Fibroblast of peridontal ligament (primary cell): ENCODE data around the gene HLA-DMB.

Source experiments
- DNase-seq: peaks from one replicate; pipeline ENCODE4 v3.0.0-alpha.2; 2010; ENCODE audit errors: extremely low read depth

Gene HLA-DMB

DNA sequence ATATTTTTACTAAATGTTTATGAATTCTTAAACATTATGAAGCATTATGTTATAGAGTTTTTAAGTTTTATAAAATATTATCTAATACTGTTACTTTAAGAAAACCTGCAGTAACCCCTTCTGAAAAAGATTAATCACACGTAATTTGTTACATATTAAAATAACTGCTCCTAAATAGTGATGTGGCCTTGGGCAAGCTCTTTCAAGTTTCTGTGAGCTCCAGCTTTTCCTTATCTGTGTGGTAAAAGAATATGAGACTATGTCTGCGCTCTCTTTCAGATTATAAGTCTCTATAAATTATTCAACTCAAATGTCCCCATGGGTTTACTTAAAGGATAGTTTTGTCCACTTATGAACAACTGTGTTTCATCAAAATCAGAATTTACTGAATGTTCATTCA is 31.9 kb downstream of the HLA-DMB start:
- no peak for DNase-seq

DNA sequence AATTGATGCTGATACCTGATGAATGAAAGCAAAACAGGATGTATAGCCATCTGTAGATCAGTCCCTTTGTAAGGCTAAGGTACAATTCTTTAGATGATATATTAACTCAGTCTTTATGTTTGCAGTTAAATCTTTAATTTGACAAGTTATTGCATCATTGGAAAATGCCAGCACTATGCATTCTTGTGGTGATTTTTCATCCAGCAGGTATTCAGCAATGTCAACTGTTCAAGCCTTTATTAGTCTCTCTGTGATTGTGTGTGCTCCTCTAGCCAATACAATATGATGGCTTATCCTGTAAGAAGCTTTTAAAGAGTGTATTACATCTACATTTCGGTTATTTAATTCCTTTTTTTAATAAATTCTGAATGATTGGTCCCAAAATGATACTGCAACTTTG is 34.3 kb downstream of the HLA-DMB start:
- DNase-seq: peak; percentile 67

DNA sequence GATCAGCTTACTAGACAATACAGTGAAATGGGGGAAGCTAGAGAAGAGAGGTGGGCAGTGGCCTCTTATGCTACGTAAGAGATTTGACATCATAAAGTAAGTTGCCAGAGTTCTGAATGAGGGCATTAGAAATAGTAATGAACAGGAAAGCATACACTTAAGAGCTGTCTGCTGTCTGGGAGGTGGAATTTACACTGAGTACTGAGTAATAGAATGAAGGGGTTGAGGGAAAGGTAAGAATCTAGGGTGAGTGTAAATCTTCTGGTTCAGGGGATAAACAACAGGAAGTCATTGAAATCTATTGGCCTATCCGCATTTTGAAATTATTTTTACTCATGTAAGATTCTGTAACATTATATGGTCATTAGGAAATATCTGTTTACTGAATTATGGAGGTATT is 35.8 kb downstream of the HLA-DMB start:
- DNase-seq: no peak

DNA sequence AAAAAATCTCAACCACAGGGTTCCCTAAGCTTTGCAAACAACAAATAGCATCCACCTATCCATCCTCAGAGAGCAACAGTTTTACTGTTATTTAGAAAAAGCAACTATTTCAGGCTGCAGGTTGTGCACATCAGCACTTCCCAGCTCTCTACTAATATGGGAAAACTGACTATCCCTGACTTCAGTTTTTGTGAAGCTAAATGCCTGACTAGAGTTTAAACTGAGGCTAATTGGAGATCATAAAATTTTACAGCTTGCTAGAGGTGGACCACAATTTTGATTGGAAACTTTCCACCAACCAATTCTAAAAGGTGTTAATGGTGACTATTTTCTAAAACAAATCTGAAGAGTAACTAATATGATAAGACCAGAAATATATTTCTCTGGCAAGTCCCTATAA is 36.9 kb downstream of the HLA-DMB start:
- DNase-seq: no peak

DNA sequence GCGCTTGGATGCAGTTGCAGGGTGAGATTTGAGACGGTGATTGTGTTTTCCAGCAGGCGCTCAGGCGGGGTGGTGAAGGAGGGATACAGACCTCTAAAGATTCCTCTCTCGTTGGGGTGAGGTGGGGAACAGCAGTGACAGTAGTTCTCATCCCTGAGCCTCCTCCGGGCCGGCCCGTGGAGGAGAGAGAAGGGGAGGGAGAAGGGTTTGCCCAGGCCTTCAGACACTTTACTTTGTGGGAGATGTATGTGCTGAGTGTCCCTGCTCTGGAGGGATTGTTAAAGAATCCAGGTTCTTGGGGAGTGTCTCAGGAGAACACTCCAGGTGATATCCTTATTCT is 45.9 kb downstream of the HLA-DMB start:
- DNase-seq: no peak

DNA sequence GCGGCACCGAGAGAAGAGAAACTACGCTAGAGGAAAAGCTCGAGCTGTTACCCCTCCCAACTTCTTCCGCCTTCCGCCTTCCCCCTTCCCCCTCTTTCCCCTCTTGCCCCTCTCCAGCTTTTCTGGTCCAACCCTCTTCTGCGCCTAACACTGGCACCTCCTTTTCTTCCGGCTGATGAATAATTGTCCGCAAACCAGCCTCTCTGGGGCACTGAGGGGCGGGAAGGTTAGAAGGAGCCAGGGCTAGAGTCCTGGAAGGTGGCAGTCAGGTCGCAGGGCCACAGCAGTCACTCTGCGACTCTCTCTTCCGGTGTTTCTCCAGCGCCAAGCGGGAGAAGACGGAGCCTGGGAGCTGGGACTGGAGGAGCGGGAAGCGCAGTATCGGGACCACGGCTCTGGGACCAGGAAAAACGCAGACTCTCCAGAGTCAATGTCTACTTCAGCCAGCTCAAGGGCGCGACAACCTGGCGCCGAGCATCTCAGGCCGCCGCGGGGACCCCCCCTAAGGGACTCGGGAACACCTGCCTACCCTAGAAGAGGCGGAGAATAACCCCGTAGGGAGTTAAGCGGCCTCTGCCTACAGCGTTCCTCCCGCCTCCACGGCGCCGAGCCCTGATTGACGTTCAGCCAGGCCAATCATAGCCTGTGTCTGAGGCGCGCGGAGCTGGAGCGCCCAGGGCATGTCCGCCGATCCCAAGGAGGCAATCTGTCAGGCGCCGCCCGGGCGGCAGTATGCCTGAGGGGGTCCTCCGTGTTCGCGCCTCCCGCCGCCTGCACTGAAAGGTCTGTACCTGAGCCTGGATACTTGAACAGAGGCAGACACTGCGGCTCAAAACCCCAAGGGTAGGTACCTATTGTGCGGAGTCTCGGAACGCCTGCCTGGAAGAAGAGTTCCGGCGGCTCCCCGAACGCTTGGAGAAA is 46.5 kb downstream of the HLA-DMB start:
- DNase-seq: peak; percentile 90

DNA sequence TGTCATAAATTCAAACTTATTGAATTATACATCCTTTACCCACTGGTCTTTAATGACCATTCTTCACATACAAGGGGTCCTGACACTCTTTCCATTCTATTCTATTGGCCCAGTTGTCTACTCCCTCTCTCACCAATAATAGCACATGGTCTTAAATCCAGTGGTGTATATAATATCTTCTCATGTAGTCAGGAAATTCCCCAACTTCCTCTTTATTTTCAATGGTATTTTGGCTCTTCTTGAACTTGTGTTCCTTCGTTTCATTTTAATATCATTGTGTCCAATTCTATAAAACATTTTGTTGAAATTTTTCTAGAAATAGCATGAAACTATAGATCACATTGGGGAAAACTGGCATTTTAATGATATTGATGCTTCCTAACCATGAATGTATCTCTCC is 50.0 kb downstream of the HLA-DMB start:
- DNase-seq: no peak

DNA sequence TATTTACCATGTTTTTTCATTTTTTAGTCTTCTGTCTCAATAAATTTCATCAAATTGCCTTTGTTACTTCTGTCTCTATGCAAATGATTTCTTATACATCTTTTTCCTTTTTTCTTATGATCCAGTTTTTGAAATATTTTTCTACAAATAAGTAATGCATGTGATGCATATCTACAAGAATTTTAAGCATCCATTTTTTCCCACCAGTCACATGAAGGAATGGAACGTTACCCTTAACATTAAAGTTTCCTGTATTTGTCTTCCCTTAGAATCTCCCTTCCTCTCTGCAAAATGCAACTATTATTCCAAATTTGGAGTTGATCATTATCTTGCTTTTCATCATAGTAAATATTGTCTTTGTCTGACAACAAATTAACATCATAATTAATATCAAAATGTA is 51.3 kb downstream of the HLA-DMB start:
- DNase-seq: no peak

DNA sequence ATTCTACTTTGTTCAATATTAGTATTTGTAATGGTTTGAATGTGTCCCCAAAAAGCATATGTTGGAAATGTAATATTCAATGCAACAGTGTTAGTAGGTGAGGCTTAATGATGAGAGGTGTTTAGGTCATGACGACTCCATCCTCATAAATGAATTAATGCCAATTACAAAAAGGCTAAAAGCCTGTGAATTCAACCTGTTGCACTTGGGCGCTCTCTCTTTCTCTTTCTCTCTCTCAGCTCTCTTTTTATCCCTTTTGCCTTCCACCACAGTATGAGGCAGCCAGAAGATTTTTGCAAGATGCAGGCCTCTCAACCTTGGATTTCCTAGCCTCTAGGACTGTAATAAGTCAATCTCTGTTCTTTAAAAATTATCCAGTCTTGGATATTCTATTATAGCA is 52.3 kb downstream of the HLA-DMB start:
- no peak for DNase-seq

DNA sequence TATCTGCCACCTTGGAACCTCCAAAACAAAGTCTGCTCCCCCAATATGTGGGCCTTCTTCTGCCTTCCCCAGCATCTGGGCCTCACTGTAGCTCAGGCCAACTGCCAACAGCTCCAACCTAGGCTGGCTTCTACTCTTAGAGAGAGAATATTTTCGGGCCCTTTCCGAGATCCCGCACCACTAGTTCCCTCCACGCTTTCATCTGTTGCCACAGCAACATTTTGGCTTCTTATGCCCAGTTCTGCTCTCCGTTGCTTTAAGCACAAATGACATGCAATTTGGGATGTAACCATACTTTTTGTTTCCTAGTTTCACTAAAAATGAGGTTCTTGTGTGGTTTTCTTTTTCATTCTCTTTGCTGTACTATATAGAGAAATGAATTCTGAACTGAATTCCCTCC is 53.2 kb downstream of the HLA-DMB start:
- DNase-seq: no peak

DNA sequence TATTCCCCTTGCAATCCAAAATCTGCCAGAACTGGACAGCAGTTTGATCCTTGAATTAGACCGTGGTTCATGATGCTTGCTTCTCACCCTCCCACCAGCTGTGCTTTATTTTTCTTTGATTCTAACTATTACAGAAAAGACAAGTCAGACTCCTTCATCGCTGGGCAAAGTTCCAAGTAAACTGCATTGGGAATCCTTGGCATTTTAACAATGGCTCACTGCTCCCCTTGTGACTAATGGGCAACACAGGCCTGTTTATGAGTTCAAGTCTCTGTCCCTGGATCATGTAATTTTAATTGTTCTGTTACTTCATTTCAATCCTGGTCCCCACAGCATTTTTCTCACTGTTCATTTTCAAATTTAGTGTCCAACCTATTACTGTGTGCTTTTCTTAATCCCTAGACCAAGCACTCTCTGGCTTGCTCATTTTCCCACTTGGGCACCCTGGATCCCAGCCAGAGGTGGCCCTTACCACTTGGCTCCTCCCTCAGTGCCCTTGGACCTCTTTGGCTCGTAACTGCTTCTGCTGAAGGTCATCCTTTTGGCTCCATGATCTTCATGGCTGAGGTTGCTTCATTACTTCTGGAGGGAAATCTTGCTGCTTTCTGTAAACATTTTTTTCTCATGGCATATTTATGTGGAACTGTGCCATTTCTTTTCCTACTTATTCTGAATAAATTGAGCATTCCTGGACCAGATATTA is 54.0 kb downstream of the HLA-DMB start:
- peak; percentile 87 for DNase-seq

DNA sequence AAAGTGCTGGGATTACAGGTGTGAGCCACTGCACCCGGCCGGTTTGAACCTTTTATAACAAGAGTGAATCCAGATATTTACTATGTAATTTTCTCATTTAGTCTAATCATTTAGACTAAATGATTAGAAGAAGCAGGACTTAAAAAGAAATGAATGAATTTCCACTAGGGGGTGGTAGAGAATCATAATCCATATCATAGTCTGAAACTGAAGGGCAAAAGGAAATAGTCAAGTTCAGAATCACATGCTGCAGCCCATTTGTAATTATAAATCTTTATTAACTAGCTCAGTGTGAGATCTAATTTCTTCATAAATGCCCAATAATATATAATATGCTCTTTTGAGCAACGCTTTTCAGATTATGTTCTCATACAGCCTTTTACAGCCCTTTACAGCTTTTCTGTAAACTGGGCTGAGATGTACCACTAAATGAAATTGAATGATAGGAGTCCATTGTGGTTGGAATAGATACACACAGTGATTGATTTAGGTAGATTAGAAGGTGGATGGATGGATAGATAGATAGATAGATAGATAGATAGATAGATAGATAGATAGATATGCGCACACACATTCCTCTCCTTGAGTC is 55.0 kb downstream of the HLA-DMB start:
- peak; percentile 94 for DNase-seq
